Upper lobe of right lung (tissue), 1 donor: ENCODE data around the gene NAALADL2. TPM values are rescaled to one million over a fixed set of nuclear protein-coding genes. Genes with fewer than 3 reads are reported as not detected.
"Not testable (repeated sequence)": the region's sequence is repeated elsewhere in the genome, so short reads cannot be mapped to it uniquely, and the experiment has no call there.

Experiments
- ATAC-seq: fragments of 200-7000 bp; cut with Tn5 transposase; one replicate; pipeline ENCODE4 v1.9.1; 2020; ENCODE audit warnings: mild to moderate bottlenecking, moderate library complexity
- DNase-seq: peaks from one replicate; pipeline ENCODE4 v3.0.0-alpha.2; 2020
- H3K27ac ChIP-seq: fragments of 200-600 bp; one replicate; pipeline ENCODE4 v1.8.0; 2022
- H3K27me3 ChIP-seq: fragments of 200-600 bp; one replicate; pipeline ENCODE4 v1.8.0; 2022; ENCODE audit warnings: mild to moderate bottlenecking
- H3K36me3 ChIP-seq: fragments of 200-600 bp; one replicate; pipeline ENCODE4 v1.8.0; 2022
- H3K4me1 ChIP-seq: fragments of 200-600 bp; one replicate; pipeline ENCODE4 v1.8.0; 2022
- H3K4me3 ChIP-seq: fragments of 200-600 bp; one replicate; pipeline ENCODE4 v1.8.0; 2022; ENCODE audit warnings: mild to moderate bottlenecking
- H3K9me3 ChIP-seq: fragments of 200-600 bp; one replicate; pipeline ENCODE4 v1.8.0; 2022
- CTCF ChIP-seq: fragments of 200-600 bp; IDR thresholded peaks from one replicate; pipeline ENCODE4 v1.8.0; 2022; ENCODE audit warnings: antibody characterized with exemption
- intact Hi-C: fragments of 100-400 bp; cut with DNase I; formaldehyde crosslinking; loops from one replicate; pipeline ENCODE4 v1.11.0; 2022
- total RNA-seq: library from RNA; stranded (reverse); fragmentation: NEBNext Ultra II Directional; extraction: Animal tissue kit (Norgen Biotek cat#: 25700); gene quantifications from one replicate; pipeline ENCODE4 v1.2.1, GENCODE V29; 2021
- donor health status: DM: no; HTN: yes; CAD: no; lungs with severe emphysema.

Gene NAALADL2
- total RNA-seq, 1 donor from 2014 or later = 8.5 TPM

GRCh38 chr3:175421902-175422301 is 562.8 kb downstream of the NAALADL2 start:
- no peak overlapping the region for H3K4me3 ChIP-seq
- H3K27me3 ChIP-seq = no peaks in the 10 kb centered on the region
- no peak overlapping the region for H3K27ac ChIP-seq
- H3K4me1 ChIP-seq = no peaks in the 10 kb centered on the region
- H3K9me3 ChIP-seq = no peaks in the 10 kb centered on the region
- no peak for DNase-seq
- no peaks in the 10 kb centered on the region for H3K36me3 ChIP-seq
- no peak for TF ChIP-seq CTCF
- intact Hi-C loops = no loop called here
- ATAC-seq = no peak

DNA sequence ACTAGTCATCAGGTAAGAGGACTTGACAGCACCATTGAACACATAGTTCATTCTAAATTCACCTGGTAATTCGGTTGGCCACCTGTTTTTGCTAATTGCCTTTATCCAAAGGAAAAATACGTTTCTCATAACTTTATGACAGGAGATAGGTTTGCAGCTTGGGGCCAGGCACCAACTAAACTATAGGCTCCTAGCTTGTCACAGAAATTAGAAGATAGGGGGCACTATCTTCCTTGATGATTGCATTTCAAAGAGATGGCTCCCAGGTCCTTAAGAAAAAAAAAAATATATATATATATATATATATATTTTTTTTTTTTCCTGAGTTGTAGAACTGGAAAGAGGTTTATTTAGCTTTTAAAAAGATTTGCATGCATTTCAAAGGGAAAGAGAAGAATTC is 563.6 kb downstream of the NAALADL2 start:
- DNase-seq (no peak), ATAC-seq (no peak)
- Histone ChIP-seq H3K9me3 (no peaks in the 10 kb centered on the region), H3K27me3 (no peaks in the 10 kb centered on the region), H3K4me1 (no peaks in the 10 kb centered on the region), H3K27ac (no peak overlapping the region), H3K4me3 (no peak overlapping the region), H3K36me3 (no peaks in the 10 kb centered on the region)
- TF ChIP-seq CTCF = no peak
- intact Hi-C loops = no loop called here

DNA sequence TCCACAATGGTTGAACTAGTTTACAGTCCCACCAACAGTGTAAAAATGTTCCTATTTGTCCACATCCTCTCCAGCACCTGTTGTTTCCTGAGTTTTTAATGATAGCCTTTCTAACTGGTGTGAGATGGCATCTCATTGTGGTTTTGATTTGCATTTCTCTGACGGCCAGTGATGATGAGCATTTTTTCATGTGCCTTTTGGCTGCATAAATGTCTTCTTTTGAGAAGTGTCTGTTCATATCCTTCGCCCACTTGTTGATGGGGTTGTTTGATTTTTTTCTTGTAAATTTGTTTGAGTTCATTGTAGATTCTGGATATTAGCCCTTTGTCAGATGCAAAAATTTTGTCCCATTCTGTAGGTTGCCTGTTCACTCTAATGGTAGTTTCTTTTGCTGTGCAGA is 564.7 kb downstream of the NAALADL2 start:
- H3K27me3 ChIP-seq, intact Hi-C loops, H3K36me3 ChIP-seq, H3K4me1 ChIP-seq, DNase-seq, H3K4me3 ChIP-seq, H3K9me3 ChIP-seq, ATAC-seq, H3K27ac ChIP-seq: not testable (repeated sequence)

- Histone ChIP-seq H3K9me3 (no peaks in the 10 kb centered on the region), H3K36me3 (no peaks in the 10 kb centered on the region), H3K4me3 (no peak overlapping the region), H3K4me1 (no peaks in the 10 kb centered on the region), H3K27me3 (no peaks in the 10 kb centered on the region), H3K27ac (no peak overlapping the region)
- intact Hi-C loops = no loop called here
- no peak for TF ChIP-seq CTCF
- ATAC-seq = no peak
- DNase-seq = no peak
Observed at GRCh38 chr3:175426805-175427204, 567.7 kb downstream of the NAALADL2 start.

- H3K9me3 ChIP-seq = no peaks in the 10 kb centered on the region
- H3K36me3 ChIP-seq = no peaks in the 10 kb centered on the region
- DNase-seq (no peak), ATAC-seq (no peak)
- TF ChIP-seq CTCF = no peak
- no peak overlapping the region for H3K27ac ChIP-seq
- intact Hi-C loops = no loop called here
- H3K4me1 ChIP-seq = no peaks in the 10 kb centered on the region
- no peaks in the 10 kb centered on the region for H3K27me3 ChIP-seq
- no peak overlapping the region for H3K4me3 ChIP-seq
Observed at GRCh38 chr3:175428466-175428865, 569.3 kb downstream of the NAALADL2 start.

DNA sequence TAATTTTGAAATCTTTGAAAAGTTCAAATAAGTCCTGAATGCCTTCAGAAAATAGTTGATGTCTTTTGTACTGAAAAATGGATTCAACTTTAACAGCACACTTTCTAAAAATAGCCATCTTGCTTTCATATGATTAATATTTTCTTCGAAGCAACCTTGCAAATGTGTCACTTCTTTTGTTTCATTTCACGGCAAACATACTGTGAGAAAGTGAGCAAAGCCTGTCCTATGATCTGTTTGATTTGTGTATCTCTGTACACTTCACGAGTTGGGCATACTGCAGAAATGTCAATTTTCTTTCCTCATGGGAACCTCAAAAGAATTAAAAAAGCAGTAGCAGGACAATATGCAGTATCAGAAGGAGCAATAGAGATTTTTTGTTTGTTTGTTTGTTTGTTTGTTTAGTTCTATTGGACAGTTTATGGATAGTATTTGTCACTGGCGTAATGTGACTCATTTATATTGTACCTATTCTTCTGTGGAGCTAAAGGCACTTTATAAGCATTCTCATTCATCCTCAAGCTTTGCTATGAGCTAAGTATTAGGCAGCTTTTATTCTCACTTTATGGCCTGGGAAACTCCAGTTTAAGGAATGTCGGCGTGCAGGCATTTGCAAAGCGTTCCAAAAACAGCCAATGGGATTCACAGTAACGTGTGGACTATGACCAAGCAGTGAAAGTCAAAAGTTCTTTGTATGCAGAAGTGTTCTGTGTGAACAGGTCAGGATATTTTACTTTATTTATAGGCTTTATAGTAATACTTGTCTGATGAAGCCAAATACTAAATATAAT is 572.0 kb downstream of the NAALADL2 start:
- DNase-seq = no peak
- no peak overlapping the region for H3K27ac ChIP-seq
- ATAC-seq = no peak
- no peak overlapping the region for H3K4me3 ChIP-seq
- no peaks in the 10 kb centered on the region for H3K4me1 ChIP-seq
- no peak for TF ChIP-seq CTCF
- H3K9me3 ChIP-seq = no peaks in the 10 kb centered on the region
- H3K36me3 ChIP-seq = no peaks in the 10 kb centered on the region
- H3K27me3 ChIP-seq = no peaks in the 10 kb centered on the region
- intact Hi-C loops = no loop called here
